ENCODE results near the gene MTERF2.
"Not testable (repeated sequence)": the region's sequence is repeated elsewhere in the genome, so short reads cannot be mapped to it uniquely, and the experiment has no call there.

The MTERF2 gene, protein sequence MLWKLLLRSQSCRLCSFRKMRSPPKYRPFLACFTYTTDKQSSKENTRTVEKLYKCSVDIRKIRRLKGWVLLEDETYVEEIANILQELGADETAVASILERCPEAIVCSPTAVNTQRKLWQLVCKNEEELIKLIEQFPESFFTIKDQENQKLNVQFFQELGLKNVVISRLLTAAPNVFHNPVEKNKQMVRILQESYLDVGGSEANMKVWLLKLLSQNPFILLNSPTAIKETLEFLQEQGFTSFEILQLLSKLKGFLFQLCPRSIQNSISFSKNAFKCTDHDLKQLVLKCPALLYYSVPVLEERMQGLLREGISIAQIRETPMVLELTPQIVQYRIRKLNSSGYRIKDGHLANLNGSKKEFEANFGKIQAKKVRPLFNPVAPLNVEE

DNA sequence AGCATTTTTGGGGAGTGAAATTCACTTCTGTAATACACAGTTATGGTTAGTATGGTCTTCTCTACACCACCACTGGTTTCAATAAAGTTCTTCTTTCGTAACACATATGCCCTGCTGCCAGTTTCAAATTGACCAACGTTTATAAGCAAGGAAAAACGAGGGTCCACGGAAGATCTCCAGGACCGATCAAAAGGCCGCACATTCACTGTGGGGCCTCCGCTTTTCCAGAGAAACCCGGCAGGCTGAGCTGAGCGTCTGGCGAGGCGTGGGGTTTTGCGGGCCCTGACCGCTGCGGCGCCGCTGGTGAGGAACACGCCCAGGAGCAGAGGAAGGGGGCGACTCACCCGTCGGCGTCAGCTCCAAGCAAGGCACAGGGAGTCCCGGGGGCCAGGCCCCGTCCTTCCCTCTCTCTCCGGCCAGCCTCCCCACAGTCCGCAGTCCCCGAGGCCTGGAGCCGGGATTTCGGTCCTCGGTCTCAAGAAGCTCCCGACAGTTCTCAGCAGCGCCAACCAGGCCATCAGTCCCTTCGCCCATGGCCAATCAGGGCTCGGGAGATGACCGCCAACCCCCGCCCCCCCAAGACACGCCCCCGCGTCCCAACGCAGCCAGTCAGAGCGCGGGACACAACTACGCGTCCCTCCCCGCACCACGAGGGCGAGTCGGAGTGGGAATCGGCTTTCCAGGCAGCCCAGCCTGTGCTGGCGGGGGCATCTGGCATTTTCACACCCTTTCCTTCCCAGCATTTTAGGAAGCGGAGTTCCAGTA is at the start of gene MTERF2:
MTERF2 (minus strand) TSS at position 522 of the 765 bp plus-strand sequence. CDS start 8,432 bp downstream, outside the sequence.
- peak; percentile 63 for DNase-seq (ENCODE audit: low read depth)

DNA sequence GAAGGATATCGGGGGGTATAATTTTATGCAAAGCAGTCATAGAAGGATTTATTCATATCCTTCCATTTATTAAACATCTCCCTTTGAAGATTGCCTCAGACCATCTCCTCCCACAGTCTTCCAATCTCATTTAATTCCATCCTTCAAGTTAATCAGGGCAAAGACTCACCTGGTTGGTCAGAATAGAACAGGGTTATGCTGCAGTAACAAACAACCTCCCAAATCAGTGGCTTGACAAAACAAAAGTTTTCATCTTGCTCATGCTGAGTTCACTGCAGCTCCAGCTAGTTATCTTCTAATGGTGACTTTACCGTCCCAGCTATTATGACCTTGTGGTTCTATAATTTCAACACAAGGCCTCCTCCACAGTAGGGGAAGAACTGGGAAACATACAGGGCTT is 48.8 kb upstream of the MTERF2 start:
- DNase-seq (ENCODE audit: low read depth) = no peak

DNA sequence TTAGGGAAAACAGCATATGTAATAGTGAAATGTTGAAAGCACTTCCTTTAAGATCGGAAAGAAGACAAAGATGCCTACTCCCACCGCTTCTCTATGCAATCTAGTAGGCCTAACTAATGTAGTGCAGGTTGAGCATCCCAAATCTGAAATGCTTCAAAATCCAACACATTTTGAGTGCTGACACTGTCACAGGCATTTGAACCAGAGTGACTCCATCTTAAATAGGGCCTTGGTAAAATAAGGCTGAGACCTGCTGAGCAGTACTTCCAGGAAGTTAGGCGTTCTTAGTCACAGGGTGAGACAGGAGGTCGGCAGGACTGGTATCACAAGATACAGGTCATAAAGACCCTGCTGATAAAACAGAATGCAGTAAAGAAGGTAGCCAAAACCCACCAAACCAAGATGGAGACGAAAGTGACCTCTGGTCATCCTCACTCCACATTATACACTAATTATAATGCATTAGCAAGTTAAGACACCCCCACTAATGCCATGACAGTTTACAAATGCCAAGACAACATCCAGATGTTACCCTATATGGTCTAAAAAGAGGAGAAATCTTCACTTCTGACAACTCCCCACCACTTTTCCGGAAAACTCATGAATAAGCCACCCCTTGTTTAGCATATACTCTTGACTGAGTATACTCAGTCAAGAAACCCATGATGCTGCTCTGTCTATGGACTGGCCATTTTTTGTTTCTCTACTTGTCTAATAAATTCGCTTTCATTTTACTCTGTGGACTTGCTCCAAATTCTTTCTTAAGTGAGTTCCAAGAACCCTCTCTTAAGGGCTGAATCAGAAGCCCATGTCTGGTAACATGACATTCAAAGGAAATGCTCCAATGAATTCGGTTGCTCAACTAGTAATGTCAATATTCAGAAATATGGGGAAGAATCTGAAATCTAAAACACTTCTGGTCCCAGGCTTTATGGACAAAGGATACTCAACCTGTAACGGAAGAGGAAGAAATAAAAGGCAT is 47.1 kb upstream of the MTERF2 start:
- DNase-seq (ENCODE audit: low read depth) = no peak

DNA sequence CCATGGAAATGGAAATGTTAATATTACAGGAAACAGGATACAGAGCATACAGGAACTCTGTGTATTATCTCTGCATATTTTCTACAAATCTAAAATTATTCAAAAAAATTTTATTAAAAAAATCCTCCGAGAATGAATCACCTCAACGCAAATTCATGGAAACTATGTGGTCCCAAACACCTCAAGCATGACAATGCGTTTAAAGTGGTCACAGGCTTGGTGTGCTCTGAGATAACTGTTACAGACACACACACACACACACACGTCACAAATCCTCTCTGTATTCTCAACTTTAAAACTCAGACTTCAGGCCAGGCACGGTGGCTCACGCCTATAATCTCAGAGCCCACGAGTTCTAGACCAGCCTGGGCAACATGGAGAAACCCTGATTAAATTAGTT is 45.3 kb upstream of the MTERF2 start:
- DNase-seq (ENCODE audit: low read depth) = no peak

DNA sequence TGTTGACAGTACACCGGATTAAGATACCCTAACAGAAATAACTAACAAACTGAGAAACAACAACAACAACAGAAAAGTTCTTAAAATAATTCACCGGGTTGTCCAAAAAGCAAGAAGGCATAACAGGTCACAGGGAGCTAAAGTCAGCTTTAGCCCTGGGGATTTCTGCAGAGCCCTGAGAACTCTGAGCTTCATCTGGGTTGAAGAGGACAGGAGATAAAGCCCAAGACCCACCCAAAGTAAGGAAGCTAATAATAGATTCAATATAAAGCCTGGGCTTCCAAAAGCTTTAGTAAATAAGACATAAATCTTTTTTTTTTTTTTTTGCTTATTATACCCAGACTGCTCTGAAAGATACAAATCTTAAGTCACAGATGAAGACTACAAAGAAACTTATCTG is 44.1 kb upstream of the MTERF2 start:
- DNase-seq (ENCODE audit: low read depth) = no peak

DNA sequence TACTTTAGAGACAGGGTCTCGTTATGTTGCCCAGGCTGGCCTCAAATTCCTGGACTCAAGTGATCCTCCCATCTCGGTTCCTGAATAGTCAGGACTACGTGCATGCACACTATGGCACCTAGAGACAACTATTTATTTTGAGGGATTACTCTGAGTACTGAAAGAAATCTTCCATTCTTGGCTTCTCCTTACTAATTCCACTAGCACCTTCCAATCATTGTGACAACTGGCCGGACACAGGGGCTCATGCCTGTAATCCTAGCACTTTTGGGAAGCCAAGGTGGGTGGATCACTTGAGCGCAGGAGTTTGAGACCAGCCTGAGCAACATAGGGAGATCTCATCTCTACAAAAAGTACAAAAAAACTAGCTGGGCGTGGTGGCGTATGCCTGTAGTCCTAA is 42.1 kb upstream of the MTERF2 start:
- no peak for DNase-seq (ENCODE audit: low read depth)

DNA sequence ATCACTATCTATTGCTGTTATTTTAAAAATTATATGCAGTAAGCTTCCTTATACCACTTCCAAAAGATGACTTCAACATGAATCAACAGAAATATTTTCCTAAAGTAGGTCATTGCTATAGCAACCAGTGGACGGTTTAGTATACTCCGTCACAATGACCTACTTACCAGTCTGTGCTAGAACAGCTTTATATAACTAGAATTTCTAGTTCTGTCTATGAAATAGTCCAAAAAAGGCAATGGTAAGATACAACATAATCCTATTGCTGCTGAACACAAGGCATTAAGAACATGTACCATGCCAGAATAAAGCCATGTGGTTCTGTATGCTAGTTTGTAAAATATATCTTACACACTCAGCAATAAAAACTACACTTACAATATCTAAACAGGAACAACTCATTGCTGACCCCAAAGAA is 40.7 kb upstream of the MTERF2 start:
- no peak for DNase-seq (ENCODE audit: low read depth)

DNA sequence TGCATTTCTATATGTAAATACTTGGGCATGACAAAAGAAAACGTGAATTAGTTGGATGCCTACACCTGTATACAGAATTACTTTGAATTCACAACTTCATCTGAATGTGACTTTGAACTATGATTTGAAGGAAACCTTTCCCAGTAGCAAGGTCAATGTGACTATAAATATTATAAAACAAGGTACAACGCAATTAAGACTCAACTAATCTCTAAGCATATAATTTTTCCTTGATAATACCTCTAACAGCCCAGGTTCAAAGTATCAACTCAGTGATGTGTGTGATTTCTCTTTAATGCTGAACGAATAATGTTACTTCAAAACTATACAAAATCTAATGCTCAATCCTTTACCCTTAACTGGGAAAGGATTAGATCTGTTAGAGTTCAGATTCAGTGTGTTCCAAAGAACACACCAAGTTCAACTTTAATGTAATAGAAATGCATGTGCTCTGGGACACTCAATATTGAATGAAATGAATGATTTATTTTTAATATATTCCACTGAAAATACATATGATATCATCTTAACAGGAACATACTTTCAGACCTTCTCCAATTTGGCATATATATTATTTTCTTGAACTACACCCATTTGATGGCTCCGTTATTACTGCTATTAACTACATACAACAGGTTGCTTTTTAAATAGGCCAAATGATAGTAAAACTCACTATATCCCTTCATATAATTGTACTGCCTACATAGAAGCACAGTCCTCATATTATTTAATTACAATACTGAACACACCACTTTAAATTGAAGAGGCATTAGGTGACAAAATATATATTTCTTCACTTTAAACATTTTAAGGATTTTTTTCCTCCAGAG is 40.1 kb upstream of the MTERF2 start:
- no peak for DNase-seq (ENCODE audit: low read depth)

DNA sequence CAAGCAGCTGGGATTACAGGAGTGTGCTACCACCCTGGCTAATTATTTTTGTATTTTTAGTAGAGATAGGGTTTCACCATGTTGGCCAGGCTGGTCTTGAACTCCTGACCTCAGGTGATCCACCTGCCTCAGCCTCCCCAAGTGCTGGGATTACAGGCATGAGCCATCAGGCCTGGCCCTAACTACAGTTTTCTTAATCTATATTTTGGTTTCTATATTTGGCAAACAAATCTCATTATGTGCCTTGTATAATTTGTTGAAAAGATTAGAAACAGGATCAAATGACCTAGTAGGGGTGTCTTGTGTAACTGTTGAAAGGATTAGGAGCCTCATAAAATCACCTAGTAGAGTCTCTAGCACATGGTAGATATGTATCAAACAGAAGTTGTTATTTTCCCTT is 39.4 kb upstream of the MTERF2 start:
- not testable (repeated sequence) for DNase-seq (ENCODE audit: low read depth)

DNA sequence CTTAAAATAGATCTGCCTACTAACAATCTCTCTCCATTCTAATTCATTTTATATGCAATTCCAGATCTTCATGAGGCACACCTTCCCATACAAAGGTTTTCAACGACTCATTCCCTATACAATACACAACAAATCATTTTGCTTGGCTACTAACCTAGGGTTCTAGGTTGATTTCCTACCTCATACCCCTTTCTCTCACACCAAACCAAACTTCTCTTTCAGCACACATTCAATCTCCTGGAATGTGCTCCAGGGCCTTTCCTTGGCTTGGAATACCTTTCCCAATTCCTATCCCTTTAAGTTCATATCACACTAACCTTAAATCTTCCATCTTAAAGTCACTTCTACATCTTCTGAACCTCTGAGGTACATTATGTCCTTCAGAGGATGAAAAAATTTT is 38.7 kb upstream of the MTERF2 start:
- DNase-seq (ENCODE audit: low read depth) = no peak

DNA sequence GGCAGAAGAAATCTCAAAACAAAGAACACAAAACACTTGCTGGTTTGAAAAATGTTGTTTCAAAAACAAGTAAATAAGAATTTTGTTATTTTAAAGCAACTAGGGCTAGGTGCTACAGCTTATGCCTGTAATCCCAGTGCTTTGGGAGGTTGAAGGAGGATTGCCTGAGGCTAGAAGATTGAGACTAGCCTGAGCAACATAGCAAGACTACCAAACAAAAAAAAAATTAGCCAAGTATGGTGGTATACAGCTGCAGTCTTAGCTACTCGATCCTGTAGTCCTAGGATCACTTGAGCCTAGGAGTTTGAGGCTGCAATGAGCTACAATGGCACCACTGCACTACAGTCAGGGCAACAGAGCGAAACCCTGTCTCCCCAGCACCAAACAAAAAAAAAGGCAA is 32.6 kb upstream of the MTERF2 start:
- no peak for DNase-seq (ENCODE audit: low read depth)

DNA sequence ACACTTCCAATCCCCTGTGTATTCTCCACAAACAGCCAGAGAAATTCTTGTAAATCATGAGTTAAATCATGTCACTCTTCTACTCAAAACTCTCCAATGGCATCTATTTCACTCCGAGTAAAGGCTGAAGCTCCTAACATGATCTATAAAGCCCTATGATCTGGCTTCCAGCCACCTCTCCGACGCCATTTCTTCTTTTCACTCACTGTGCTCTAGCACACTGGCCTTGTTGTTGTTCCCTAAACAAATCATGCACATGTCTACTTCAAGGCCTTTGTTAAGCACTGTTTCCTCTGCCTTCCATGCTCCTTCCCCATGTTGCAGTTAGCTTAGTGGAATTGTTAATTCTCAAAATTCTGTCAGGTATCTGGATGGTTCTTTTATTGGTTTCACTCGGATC is 30.1 kb upstream of the MTERF2 start:
- no peak for DNase-seq (ENCODE audit: low read depth)

DNA sequence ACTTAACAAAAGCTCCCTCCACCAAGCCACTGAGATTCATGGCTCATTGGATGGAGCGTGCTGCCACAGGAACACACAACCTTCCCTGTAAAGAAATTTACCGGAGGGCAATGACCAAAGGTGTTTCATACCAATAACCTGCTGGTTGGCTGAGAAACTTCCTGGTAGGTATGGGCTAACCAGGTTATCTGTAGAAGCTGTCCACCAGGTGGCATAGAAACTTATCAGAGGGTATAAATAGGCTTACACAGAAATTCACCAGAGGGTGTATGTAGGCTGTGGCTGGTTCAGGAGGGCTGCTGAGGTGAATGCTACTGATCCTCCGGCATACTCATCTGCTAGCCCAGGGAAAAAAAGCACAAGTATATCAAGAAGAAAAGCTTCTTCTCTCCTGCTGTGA is 27.1 kb upstream of the MTERF2 start:
- no peak for DNase-seq (ENCODE audit: low read depth)

DNA sequence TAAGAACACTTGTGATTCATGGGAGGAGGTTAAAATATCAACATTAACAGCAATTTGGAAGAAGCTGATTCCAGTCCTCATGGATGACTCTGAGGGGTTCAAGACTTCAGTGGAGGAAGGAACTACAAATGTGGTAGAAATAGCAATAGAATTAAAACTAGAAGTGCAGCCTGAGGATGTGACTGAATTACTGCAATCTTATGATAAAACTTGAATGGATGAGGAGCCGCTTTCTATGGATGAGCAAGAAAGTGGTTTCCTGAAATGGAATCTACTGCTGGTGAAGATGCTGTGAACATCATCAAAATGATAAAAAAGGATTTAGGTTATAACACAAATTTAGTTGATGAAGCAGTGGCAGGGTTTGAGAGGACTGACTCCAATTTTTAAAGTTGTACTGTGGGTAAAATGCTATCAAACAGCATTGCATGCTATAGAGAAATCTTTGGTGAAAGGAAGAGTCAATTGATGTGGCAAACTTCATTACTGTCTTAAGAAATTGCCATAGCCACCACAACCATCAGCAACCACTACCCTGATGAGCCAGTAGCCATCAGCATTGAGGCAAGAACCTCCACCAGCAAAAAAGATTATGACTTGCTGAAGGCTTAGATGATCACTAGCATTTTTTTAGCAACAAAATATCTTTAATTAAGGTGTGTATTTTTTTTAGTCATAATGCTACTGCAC is 25.9 kb upstream of the MTERF2 start:
- no peak for DNase-seq (ENCODE audit: low read depth)

DNA sequence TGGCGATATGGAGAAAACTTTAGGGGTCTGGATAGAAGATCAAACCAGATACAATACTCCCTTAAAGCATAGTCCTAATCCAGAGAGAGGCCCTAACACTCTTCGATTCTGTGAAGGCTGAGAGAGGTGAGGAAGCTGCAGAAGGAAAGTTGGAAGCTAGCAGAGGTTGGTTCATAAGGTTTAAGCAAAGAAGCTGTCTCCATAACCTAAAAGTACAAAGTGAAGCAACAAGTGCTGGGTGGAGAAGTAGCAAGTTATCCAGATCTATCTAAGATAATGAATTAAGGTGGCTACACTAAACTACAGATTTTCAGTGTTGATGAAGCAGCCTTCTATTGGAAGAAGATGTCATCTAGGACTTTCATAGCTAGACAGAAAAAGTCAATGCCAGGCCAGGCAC is 24.6 kb upstream of the MTERF2 start:
- DNase-seq (ENCODE audit: low read depth) = no peak

DNA sequence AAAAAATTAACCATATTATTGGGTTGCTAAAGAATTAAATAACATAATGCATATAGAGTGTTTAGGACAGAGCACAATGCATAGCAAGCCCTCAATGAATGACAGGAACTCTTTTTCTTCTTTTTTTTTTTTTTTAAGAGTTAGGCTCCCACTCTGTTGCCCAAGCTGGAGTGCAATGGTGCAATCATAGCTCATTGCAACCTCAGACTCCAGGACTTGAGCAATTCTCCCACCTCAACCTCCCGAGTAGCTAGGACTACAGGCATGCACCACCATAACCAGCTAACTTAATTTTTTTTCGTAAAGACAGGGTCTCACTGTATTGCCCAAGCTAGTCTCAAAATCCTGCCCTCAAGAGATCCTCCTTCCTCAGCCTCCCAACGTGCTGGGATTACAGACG is 20.5 kb upstream of the MTERF2 start:
- no peak for DNase-seq (ENCODE audit: low read depth)

DNA sequence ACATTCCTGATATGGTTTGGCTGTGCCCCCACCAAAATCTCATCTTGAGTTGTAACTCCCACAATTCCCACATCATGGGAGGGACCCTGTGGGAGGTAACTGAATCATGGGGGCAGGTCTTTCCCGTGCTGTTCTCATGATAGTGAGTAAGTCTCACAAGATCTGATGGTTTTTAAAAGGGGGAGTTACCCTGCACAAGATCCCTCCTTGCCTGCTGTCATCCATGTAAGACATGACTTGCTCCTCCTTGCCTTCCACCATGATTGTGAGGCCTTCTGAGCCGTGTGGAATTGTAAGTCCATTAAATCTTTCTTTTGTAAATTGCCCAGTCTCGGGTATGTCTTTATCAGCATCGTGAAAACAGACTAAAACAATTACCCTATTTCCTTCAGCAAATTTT is 15.7 kb upstream of the MTERF2 start:
- DNase-seq (ENCODE audit: low read depth) = not testable (repeated sequence)

DNA sequence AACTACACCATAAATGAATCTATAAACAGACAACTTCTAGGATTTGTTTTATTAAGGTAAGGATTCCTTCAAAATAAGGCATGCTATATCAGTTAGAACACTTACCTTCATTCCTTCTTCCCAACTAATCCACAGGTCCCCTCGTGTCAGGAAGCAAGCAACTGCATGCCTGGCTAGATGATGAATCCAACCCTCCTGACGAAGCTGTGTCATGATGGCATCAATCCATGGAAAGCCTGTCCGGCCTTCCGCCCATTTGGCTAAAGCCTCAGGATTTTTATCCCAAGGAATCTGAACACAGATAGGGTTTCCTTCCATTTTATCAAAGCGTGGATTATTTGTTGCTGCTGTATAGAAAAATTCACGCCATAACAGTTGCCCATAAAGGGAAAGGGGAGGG is 12.5 kb upstream of the MTERF2 start:
- DNase-seq (ENCODE audit: low read depth) = no peak

DNA sequence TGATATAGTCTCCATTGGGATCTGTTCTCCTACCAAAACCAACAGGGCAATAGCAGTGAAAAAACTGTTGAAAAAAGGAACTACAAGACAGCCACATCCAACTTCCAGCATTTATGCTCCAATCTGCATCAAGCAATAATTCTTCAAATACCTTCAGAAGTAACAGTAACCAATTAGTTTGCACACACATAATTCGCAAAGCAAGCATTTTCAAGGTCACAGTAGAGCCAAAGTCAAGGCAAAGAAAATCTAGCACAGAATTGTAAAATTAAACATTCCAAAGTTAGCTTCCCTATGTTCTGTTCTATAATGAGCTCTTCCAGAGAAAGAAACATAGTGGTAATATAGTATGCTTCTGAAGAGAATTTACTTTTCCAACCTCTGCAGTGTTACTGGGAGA is 11.0 kb upstream of the MTERF2 start:
- no peak for DNase-seq (ENCODE audit: low read depth)

DNA sequence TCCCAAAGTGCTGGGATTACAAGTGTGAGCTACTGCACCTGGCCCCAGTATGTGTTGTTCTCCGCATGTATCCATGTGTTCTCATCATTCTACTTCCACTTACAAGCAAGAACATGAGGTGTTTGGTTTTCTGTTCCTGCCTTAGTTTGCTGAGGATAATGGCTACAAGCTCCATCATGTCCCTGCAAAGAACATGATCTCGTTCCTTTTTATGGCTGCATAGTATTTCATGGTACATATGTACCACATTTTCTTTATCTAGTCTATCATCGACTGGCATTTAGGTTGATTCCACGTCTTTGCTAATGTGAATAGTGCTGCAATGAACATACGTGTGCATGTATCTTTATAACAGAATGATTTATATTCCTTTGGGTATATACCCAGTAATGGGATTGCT is 9.2 kb upstream of the MTERF2 start:
- DNase-seq (ENCODE audit: low read depth) = not testable (repeated sequence)

All from stimulated activated CD4-positive, alpha-beta T cell treated with anti-CD3 and anti-CD28 coated beads, Interleukin-2, amount 100 ng/mL, for 4 hours (primary cell).